ENCODE data around the gene MT2A. TPM values are rescaled to one million over a fixed set of nuclear protein-coding genes. Genes with fewer than 3 reads are reported as not detected.

The MT2A gene
- total and polyA plus RNA-seq, 2 of the 13 experiments (the other 11 are each of a cell fraction or from before 2014, with no cell fraction given), result 135 to 371 TPM

DNA sequence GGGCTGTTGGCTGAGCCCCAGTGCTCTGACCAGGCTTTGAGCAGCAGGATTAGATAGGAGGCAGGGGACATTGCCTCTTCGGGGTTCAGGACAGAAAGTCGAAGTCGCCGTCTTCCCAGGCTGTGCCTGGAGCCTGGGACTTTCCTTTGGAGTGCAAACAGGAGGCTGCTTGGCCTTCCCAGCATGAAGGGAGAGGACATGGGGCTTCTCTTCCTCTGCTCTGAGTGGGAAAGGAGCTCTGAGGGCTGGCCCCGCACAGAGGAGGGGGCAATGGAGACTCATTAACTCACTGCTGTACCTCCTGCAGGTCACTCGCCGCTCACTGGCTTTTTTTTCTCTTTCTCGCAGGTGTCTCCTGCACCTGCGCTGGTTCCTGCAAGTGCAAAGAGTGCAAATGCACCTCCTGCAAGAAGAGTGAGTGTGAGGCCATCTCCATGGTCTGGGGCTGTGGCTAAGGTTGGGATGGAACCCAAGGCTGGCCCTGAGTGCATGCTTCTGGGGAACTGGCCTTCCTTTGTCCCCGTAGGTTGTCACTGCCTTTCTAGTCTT is 50.0 kb downstream of the MT2A start (continued):
- TF ChIP-seq, protein P1, sequence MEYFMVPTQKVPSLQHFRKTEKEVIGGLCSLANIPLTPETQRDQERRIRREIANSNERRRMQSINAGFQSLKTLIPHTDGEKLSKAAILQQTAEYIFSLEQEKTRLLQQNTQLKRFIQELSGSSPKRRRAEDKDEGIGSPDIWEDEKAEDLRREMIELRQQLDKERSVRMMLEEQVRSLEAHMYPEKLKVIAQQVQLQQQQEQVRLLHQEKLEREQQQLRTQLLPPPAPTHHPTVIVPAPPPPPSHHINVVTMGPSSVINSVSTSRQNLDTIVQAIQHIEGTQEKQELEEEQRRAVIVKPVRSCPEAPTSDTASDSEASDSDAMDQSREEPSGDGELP (IDR thresholded peaks at IDR 0.05; ENCODE audit: borderline replicate concordance, low read depth), result no peak
- TF ChIP-seq ZNF564 (CRISPR knock-in tag; IDR thresholded peaks at IDR 0.05) (no peak), ZNF281 (CRISPR knock-in tag; IDR thresholded peaks at IDR 0.05; ENCODE audit: borderline replicate concordance) (no peak), THAP11 (CRISPR knock-in tag; IDR thresholded peaks at IDR 0.05) (no peak), ZNF468 (CRISPR knock-in tag; IDR thresholded peaks at IDR 0.05) (no peak), ZBTB34 (CRISPR knock-in tag; IDR thresholded peaks at IDR 0.05) (no peak), ZNF772 (CRISPR knock-in tag; IDR thresholded peaks at IDR 0.05) (no peak), TERF1 (CRISPR knock-in tag; IDR thresholded peaks at IDR 0.05) (no peak), ZFP36L1 (CRISPR knock-in tag; IDR thresholded peaks at IDR 0.05) (no peak), SP5 (CRISPR knock-in tag; IDR thresholded peaks at IDR 0.05; ENCODE audit: borderline replicate concordance, low read depth) (no peak), TBX3 (IDR thresholded peaks at IDR 0.05; ENCODE audit: borderline replicate concordance) (no peak), MNT (IDR thresholded peaks at IDR 0.05) (no peak), EHMT2 (IDR thresholded peaks at IDR 0.05; ENCODE audit: borderline replicate concordance, low read depth, low read length) (no peak)
- TF ChIP-seq, protein P2, sequence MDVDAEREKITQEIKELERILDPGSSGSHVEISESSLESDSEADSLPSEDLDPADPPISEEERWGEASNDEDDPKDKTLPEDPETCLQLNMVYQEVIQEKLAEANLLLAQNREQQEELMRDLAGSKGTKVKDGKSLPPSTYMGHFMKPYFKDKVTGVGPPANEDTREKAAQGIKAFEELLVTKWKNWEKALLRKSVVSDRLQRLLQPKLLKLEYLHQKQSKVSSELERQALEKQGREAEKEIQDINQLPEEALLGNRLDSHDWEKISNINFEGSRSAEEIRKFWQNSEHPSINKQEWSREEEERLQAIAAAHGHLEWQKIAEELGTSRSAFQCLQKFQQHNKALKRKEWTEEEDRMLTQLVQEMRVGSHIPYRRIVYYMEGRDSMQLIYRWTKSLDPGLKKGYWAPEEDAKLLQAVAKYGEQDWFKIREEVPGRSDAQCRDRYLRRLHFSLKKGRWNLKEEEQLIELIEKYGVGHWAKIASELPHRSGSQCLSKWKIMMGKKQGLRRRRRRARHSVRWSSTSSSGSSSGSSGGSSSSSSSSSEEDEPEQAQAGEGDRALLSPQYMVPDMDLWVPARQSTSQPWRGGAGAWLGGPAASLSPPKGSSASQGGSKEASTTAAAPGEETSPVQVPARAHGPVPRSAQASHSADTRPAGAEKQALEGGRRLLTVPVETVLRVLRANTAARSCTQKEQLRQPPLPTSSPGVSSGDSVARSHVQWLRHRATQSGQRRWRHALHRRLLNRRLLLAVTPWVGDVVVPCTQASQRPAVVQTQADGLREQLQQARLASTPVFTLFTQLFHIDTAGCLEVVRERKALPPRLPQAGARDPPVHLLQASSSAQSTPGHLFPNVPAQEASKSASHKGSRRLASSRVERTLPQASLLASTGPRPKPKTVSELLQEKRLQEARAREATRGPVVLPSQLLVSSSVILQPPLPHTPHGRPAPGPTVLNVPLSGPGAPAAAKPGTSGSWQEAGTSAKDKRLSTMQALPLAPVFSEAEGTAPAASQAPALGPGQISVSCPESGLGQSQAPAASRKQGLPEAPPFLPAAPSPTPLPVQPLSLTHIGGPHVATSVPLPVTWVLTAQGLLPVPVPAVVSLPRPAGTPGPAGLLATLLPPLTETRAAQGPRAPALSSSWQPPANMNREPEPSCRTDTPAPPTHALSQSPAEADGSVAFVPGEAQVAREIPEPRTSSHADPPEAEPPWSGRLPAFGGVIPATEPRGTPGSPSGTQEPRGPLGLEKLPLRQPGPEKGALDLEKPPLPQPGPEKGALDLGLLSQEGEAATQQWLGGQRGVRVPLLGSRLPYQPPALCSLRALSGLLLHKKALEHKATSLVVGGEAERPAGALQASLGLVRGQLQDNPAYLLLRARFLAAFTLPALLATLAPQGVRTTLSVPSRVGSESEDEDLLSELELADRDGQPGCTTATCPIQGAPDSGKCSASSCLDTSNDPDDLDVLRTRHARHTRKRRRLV (CRISPR knock-in tag; IDR thresholded peaks at IDR 0.05), result no peak
